Heart left ventricle (tissue), 13 donors: ENCODE data around the gene PSMF1.

Experiments
- CTCF ChIP-seq, 12 donors: fragments of 200-600 bp; sonication (generic) in 4 of 12; IDR thresholded peaks; one replicate each; pipeline versions ENCODE4 v1.5.0 to v1.8.0; 2018 to 2022; ENCODE audit warnings: antibody characterized with exemption in 12 of 12, mild to moderate bottlenecking in 5 of 12
- POLR2A ChIP-seq, 2 donors: fragments of 450-650 bp; IDR thresholded peaks; one replicate each; pipeline ENCODE4 v1.6.1; 2017; ENCODE audit warnings: antibody characterized with exemption in 2 of 2, mild to moderate bottlenecking in 2 of 2, moderate library complexity in 2 of 2
- donor health status: ischemic (EF 13 %, LVEDD 7.1; RV severe dilation, severe dysfunction).
- donor health status: DM: no; HTN: yes; CAD: no.
- donor health status: DM: no; HTN: no; CAD: no.
- donor health status: ischemic (EF 25% LVEDD 6.9; RV normal size, moderate dysfunction).
- donor health status: ischemic (EF 25% LVEDD 5.7; RV mildly dilated, moderate dysfunction).
- donor health status: ischemic (EF 35%, LVEDD 5.7; RV mildly dilated, moderate dysfunction).
- donor health status: nonischemic (EF 11% LVEDD 7.7; RV severe dilation, severe dysfunction).
- donor health status: DM: yes; HTN: yes; CAD: no.
- donor health status: PGD.
- donor health status: ischemic (EF 29% LVEDD 5.4; RV normal size, mild dysfunction).
- donor health status: nonischemic (EF 23%, LVEDD 6.1; RV moderate dilation, normal function).

GRCh38 chr20:1204576-1204975 lies 86.2 kb downstream of the PSMF1 start:
- TF ChIP-seq CTCF (IDR thresholded peaks at IDR 0.05) (no peak), POLR2A (IDR thresholded peaks at IDR 0.05) (no peak)
